Keratinocyte (primary cell): ENCODE measurements around the gene CTAG1A. TPM values are rescaled to one million over a fixed set of nuclear protein-coding genes. Genes with fewer than 3 reads are reported as not detected.

Experiments used
- DNase-seq: peaks from one replicate; pipeline ENCODE4 v3.0.0-alpha.2; 2011; ENCODE audit warnings: low read depth, missing footprints, low spot score
- FAIRE-seq: peaks from 2 replicates; lab custom pipeline; 2011; peaks lifted over from hg19 to GRCh38; lab: Jason Lieb, UNC
- H2AFZ ChIP-seq: 2 replicates; pipeline ENCODE4 v1.6.0; 2012; ENCODE audit warnings: low read length, control low read depth, inconsistent platforms; ENCODE audit not compliant: control insufficient read depth
- H3K27ac ChIP-seq: 2 replicates; pipeline ENCODE4 v1.5.1; 2011; ENCODE audit warnings: low read length; ENCODE audit not compliant: control insufficient read depth, insufficient read depth
- H3K27me3 ChIP-seq: 3 replicates; pipeline ENCODE4 v1.6.0; 2011; ENCODE audit warnings: low read length; ENCODE audit not compliant: control insufficient read depth, insufficient read depth; ENCODE audit errors: extremely low read depth
- H3K36me3 ChIP-seq, 2 experiments: 2 replicates in 1 of 2; 3 replicates in 1 of 2; pipeline ENCODE4 v1.5.1; 2011; ENCODE audit warnings: low read length in 2 of 2, mild to moderate bottlenecking in 1 of 2; ENCODE audit not compliant: control insufficient read depth in 2 of 2, insufficient read depth in 2 of 2; ENCODE audit errors: extremely low read depth in 1 of 2
- H3K4me1 ChIP-seq: 3 replicates; pipeline ENCODE4 v1.5.1; 2011; ENCODE audit warnings: low read length; ENCODE audit not compliant: control insufficient read depth, insufficient read depth; ENCODE audit errors: extremely low read depth
- H3K4me2 ChIP-seq: 3 replicates; pipeline ENCODE4 v1.6.0; 2011; ENCODE audit warnings: low read depth, low read length; ENCODE audit not compliant: control insufficient read depth, insufficient read depth; ENCODE audit errors: extremely low read depth
- H3K4me3 ChIP-seq, 3 experiments: fragments of 200-600 bp in 1 of 3; sonication (generic) in 1 of 3; 2 replicates in 2 of 3; 3 replicates in 1 of 3; pipeline ENCODE4 v1.5.1; 2011 to 2016; ENCODE audit warnings: low read length in 3 of 3, mild to moderate bottlenecking in 3 of 3, control low read depth in 2 of 3, inconsistent platforms in 1 of 3, low read depth in 1 of 3, mixed read lengths in 1 of 3, mixed run types in 1 of 3, moderate library complexity in 1 of 3; ENCODE audit not compliant: control insufficient read depth in 2 of 3, insufficient read depth in 2 of 3; ENCODE audit errors: extremely low read depth in 1 of 3
- H3K79me2 ChIP-seq: 2 replicates; pipeline ENCODE4 v1.6.0; 2012; ENCODE audit warnings: low read length; ENCODE audit not compliant: control insufficient read depth, insufficient read depth
- H3K9ac ChIP-seq: 3 replicates; pipeline ENCODE4 v1.6.0; 2011; ENCODE audit warnings: low read length; ENCODE audit not compliant: control insufficient read depth, insufficient read depth; ENCODE audit errors: extremely low read depth
- H3K9me1 ChIP-seq: 3 replicates; pipeline ENCODE4 v1.6.0; 2011; ENCODE audit warnings: low read length; ENCODE audit not compliant: control insufficient read depth, insufficient read depth; ENCODE audit errors: extremely low read depth
- H3K9me3 ChIP-seq: 2 replicates; pipeline ENCODE4 v1.5.1; 2012; ENCODE audit warnings: low read depth, low read length; ENCODE audit not compliant: control insufficient read depth
- H4K20me1 ChIP-seq: 3 replicates; pipeline ENCODE4 v1.6.0; 2011; ENCODE audit warnings: low read length; ENCODE audit not compliant: control insufficient read depth, insufficient read depth; ENCODE audit errors: extremely low read depth
- CTCF ChIP-seq, 3 experiments: IDR thresholded peaks in 1 of 3; conservative IDR thresholded peaks in 1 of 3; optimal IDR thresholded peaks in 1 of 3; 2 replicates in 2 of 3; 3 replicates in 1 of 3; pipeline versions ENCODE3 to v1.5.1; 2011; ENCODE audit warnings: low read length in 3 of 3, mild to moderate bottlenecking in 3 of 3, moderate library complexity in 2 of 3, control low read depth in 1 of 3, inconsistent platforms in 1 of 3; ENCODE audit not compliant: insufficient read depth in 2 of 3; ENCODE audit errors: extremely low read depth in 1 of 3
- EZH2 ChIP-seq: IDR thresholded peaks from one replicate; pipeline ENCODE4 v1.6.1; 2012; ENCODE audit warnings: inconsistent platforms, mild to moderate bottlenecking, low read length, moderate library complexity
- dilution Hi-C: fragments of 300-500 bp; cut with MboI; formaldehyde crosslinking; loops from one replicate; pipeline ENCODE4 v1.7.0; 2020; ENCODE audit warnings: low sequenced_read_pairs; ENCODE audit not compliant: extremely low pct_ligation_motif_present
- polyA plus RNA-seq, 5 experiments: library from polyadenylated mRNA; depleted of rRNA in 3 of 5; stranded (reverse) in 3 of 5; stranded (forward) in 1 of 5; unstranded in 1 of 5; fragments of >200 nt; gene quantifications; 1 replicate in 1 of 5; 2 replicates in 3 of 5; 3 replicates in 1 of 5; pipeline versions ENCODE4 v1.2.1 to v1.2.3, GENCODE V29; 2011 to 2012; ENCODE audit warnings: missing spikeins in 2 of 5, low read depth in 1 of 5, low replicate concordance in 1 of 5

CTAG1A gene
- polyA plus RNA-seq, 1 donor (not counting 4 experiments of a cell fraction or from before 2014, with no cell fraction given), result not detected

- Histone ChIP-seq H3K9me3 (peaks cover 4% of the 10 kb centered on the region), H3K4me3 (no peak overlapping the region), H4K20me1 (no peaks in the 10 kb centered on the region), H3K36me3 (no peaks in the 10 kb centered on the region), H3K27me3 (no peaks in the 10 kb centered on the region), H3K79me2 (no peaks in the 10 kb centered on the region), H2AFZ (no peak overlapping the region), H3K9me1 (no peaks in the 10 kb centered on the region), H3K4me2 (peak overlapping the region; percentile 42), H3K4me1 (peaks cover 21% of the 10 kb centered on the region), H3K9ac (no peak overlapping the region), H3K27ac (peak overlapping the region; percentile 46)
- TF ChIP-seq CTCF (optimal IDR thresholded peaks at IDR 0.05 in 1 of 3, IDR thresholded peaks at IDR 0.05 in 1 of 3, conservative IDR thresholded peaks at IDR 0.05 in 1 of 3; ENCODE audit: extremely low read depth in 1 of 3, insufficient read depth in 2 of 3, low read length in 3 of 3) (peak in 1 of 3 experiments; percentile 20), EZH2 (no peak)
- dilution Hi-C loops, result no loop called here
- FAIRE-seq (peak; percentile 64), DNase-seq (peak; percentile 85)
These were observed 11.5 kb downstream of the CTAG1A start for GRCh38 chrX:154596290-154596929.

- peaks cover 4% of the 10 kb centered on the region for H3K9me3 ChIP-seq
- no peak overlapping the region for H3K9ac ChIP-seq
- TF ChIP-seq CTCF (optimal IDR thresholded peaks at IDR 0.05 in 1 of 3, IDR thresholded peaks at IDR 0.05 in 1 of 3, conservative IDR thresholded peaks at IDR 0.05 in 1 of 3; ENCODE audit: extremely low read depth in 1 of 3, insufficient read depth in 2 of 3, low read length in 3 of 3) (no peak), EZH2 (no peak)
- no peak overlapping the region for H3K27ac ChIP-seq
- no peaks in the 10 kb centered on the region for H4K20me1 ChIP-seq
- no peak overlapping the region for H3K4me3 ChIP-seq
- DNase-seq (no peak), FAIRE-seq (no peak)
- H3K4me2 ChIP-seq, result no peak overlapping the region
- H3K9me1 ChIP-seq, result no peaks in the 10 kb centered on the region
- H2AFZ ChIP-seq, result no peak overlapping the region
- peaks cover 24% of the 10 kb centered on the region for H3K4me1 ChIP-seq
- no peaks in the 10 kb centered on the region for H3K27me3 ChIP-seq
- no peaks in the 10 kb centered on the region for H3K36me3 ChIP-seq
- no peaks in the 10 kb centered on the region for H3K79me2 ChIP-seq
- dilution Hi-C loops, result no loop called here
These were observed 12.3 kb downstream of the CTAG1A start for GRCh38 chrX:154597221-154597620.
